Neural progenitor cell (in vitro differentiated cells): ENCODE data around the gene COMMD8. TPM values are rescaled to one million over a fixed set of nuclear protein-coding genes. Genes with fewer than 3 reads are reported as not detected.
"Not testable (repeated sequence)": the region's sequence is repeated elsewhere in the genome, so short reads cannot be mapped to it uniquely, and the experiment has no call there.

Source experiments
- DNase-seq: peaks from one replicate; pipeline ENCODE4 v3.0.0-alpha.2; 2016; ENCODE audit warnings: low spot score
- H2AFZ ChIP-seq: fragments of 200-600 bp; sonication (generic); replicated peaks from 2 replicates; pipeline ENCODE4 v1.6.1; 2016; ENCODE audit warnings: antibody characterized with exemption
- H3F3A ChIP-seq: fragments of 200-600 bp; sonication (generic); 2 replicates; pipeline ENCODE4 v1.6.1; 2016; ENCODE audit warnings: antibody characterized with exemption, low read depth
- H3K27ac ChIP-seq: fragments of 200-600 bp; sonication (generic); 2 replicates; pipeline ENCODE4 v1.5.1; 2016; ENCODE audit warnings: mild to moderate bottlenecking
- H3K27me3 ChIP-seq: fragments of 200-600 bp; sonication (generic); 2 replicates; pipeline ENCODE4 v1.6.1; 2016; ENCODE audit warnings: mild to moderate bottlenecking, moderate library complexity
- H3K36me3 ChIP-seq: fragments of 200-600 bp; sonication (generic); 2 replicates; pipeline ENCODE4 v1.5.1; 2016
- H3K4me1 ChIP-seq: fragments of 200-600 bp; sonication (generic); 2 replicates; pipeline ENCODE4 v1.6.1; 2016; ENCODE audit warnings: mixed run types
- H3K4me2 ChIP-seq: fragments of 200-600 bp; sonication (generic); 2 replicates; pipeline ENCODE4 v1.6.1; 2016
- H3K4me3 ChIP-seq: fragments of 200-600 bp; sonication (generic); 2 replicates; pipeline ENCODE4 v1.5.1; 2016
- H3K79me2 ChIP-seq: fragments of 200-600 bp; sonication (generic); 2 replicates; pipeline ENCODE4 v1.6.1; 2016; ENCODE audit warnings: low read depth
- H3K9ac ChIP-seq: fragments of 200-600 bp; sonication (generic); 2 replicates; pipeline ENCODE4 v1.6.1; 2016
- H3K9me3 ChIP-seq: fragments of 200-600 bp; sonication (generic); 2 replicates; pipeline ENCODE4 v1.5.1; 2016; ENCODE audit warnings: low read depth
- H4K20me1 ChIP-seq: fragments of 200-600 bp; sonication (generic); 2 replicates; pipeline ENCODE4 v1.6.1; 2016; ENCODE audit warnings: low read depth
- H3K27ac Mint-ChIP-seq: 3 replicates; pipeline ENCODE4 v1.8.0; 2021; ENCODE audit warnings: mixed read lengths
- H3K27me3 Mint-ChIP-seq: 2 replicates; pipeline ENCODE4 v1.8.0; 2022; ENCODE audit warnings: low read depth, mild to moderate bottlenecking, inconsistent platforms, moderate library complexity, mixed read lengths; ENCODE audit not compliant: insufficient read depth
- H3K36me3 Mint-ChIP-seq: 3 replicates; pipeline ENCODE4 v1.8.0; 2021; ENCODE audit warnings: mixed read lengths
- H3K4me1 Mint-ChIP-seq: 3 replicates; pipeline ENCODE4 v1.8.0; 2021; ENCODE audit warnings: mixed read lengths
- H3K4me3 Mint-ChIP-seq: 3 replicates; pipeline ENCODE4 v1.8.0; 2021; ENCODE audit warnings: mild to moderate bottlenecking, moderate library complexity, mixed read lengths
- H3K9me3 Mint-ChIP-seq: 3 replicates; pipeline ENCODE4 v1.8.0; 2020; ENCODE audit warnings: mixed read lengths
- EZH2 ChIP-seq: fragments of 200-600 bp; sonication (generic); IDR thresholded peaks from 2 replicates; pipeline ENCODE4 v1.6.1; 2017; ENCODE audit warnings: antibody characterized with exemption, mild to moderate bottlenecking, moderate library complexity
- EZH2phosphoT487 ChIP-seq: fragments of 200-600 bp; sonication (generic); IDR thresholded peaks from 2 replicates; pipeline ENCODE4 v1.6.1; 2017; ENCODE audit warnings: antibody characterized with exemption
- total RNA-seq: library from RNA; depleted of rRNA; stranded (reverse); fragments of >200 nt; gene quantifications from 2 replicates; pipeline ENCODE4 v1.2.3, GENCODE V29; 2015; ENCODE audit warnings: low replicate concordance
- TF ChIP-seq, protein P1 (sequence below): fragments of 200-600 bp; sonication (generic); IDR thresholded peaks from 2 replicates; pipeline ENCODE4 v1.5.1; 2017; ENCODE audit warnings: antibody characterized with exemption, mild to moderate bottlenecking

COMMD8 gene
- total RNA-seq, 1 donor from 2014 or later, result 46.1 TPM

DNA sequence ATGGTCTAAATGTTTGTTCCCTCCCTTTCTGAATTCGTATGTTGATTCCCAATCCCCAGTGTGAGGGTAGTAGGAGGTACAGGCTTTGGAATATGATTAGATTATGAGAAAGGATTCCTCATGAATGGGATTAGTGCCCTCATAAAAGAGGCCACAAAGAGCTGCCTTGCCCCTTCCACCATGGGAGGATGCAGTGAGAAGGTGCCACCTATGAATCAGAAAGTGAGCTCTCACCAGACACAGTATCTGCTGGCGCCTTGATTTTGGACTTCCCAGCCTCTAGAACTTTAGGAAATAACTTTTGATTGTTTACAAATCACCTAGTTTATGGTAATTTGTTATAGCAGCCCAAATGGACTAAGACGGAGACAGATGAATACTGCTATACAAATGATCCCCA, 25.2 kb upstream of the COMMD8 start:
- no peak overlapping the region for H2AFZ ChIP-seq
- no peak overlapping the region for H3K9ac ChIP-seq
- H3K27ac ChIP-seq, result no peak overlapping the region
- Mint-ChIP-seq H3K9me3 (peaks cover 5% of the 10 kb centered on the region), H3K27me3 (no peaks in the 10 kb centered on the region), H3K27ac (no peak overlapping the region), H3K4me3 (no peak overlapping the region), H3K36me3 (no peaks in the 10 kb centered on the region), H3K4me1 (peaks cover 14% of the 10 kb centered on the region)
- no peaks in the 10 kb centered on the region for H3K79me2 ChIP-seq
- DNase-seq, result no peak
- no peak overlapping the region for H3K4me3 ChIP-seq
- H3K4me1 ChIP-seq, result peaks cover 6% of the 10 kb centered on the region
- peaks cover 11% of the 10 kb centered on the region for H3K27me3 ChIP-seq
- no peaks in the 10 kb centered on the region for H3F3A ChIP-seq
- H3K9me3 ChIP-seq, result no peaks in the 10 kb centered on the region
- H3K36me3 ChIP-seq, result no peaks in the 10 kb centered on the region
- no peak overlapping the region for H3K4me2 ChIP-seq
- no peaks in the 10 kb centered on the region for H4K20me1 ChIP-seq
- TF ChIP-seq EZH2, result no peak
- TF ChIP-seq, protein P1, sequence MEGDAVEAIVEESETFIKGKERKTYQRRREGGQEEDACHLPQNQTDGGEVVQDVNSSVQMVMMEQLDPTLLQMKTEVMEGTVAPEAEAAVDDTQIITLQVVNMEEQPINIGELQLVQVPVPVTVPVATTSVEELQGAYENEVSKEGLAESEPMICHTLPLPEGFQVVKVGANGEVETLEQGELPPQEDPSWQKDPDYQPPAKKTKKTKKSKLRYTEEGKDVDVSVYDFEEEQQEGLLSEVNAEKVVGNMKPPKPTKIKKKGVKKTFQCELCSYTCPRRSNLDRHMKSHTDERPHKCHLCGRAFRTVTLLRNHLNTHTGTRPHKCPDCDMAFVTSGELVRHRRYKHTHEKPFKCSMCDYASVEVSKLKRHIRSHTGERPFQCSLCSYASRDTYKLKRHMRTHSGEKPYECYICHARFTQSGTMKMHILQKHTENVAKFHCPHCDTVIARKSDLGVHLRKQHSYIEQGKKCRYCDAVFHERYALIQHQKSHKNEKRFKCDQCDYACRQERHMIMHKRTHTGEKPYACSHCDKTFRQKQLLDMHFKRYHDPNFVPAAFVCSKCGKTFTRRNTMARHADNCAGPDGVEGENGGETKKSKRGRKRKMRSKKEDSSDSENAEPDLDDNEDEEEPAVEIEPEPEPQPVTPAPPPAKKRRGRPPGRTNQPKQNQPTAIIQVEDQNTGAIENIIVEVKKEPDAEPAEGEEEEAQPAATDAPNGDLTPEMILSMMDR, result no peak
- no peak for TF ChIP-seq EZH2phosphoT487

GRCh38 chr4:47486727-47487126, 23.2 kb upstream of the COMMD8 start:
- peaks cover 11% of the 10 kb centered on the region for H3K27me3 ChIP-seq
- not testable (repeated sequence) for H3K27me3 Mint-ChIP-seq, H2AFZ ChIP-seq, H4K20me1 ChIP-seq, H3K36me3 ChIP-seq, DNase-seq, H3K27ac Mint-ChIP-seq, H3F3A ChIP-seq, H3K9ac ChIP-seq, H3K9me3 Mint-ChIP-seq, H3K4me1 ChIP-seq, H3K4me1 Mint-ChIP-seq, H3K9me3 ChIP-seq, H3K79me2 ChIP-seq, H3K36me3 Mint-ChIP-seq, H3K27ac ChIP-seq
- H3K4me2 ChIP-seq, result peak overlapping the region; percentile 73
- H3K4me3 ChIP-seq, result peak overlapping the region; percentile 69
- H3K4me3 Mint-ChIP-seq, result peak overlapping the region; percentile 91

- H3K4me3 ChIP-seq, result peak overlapping the region; percentile 69
- H3K27me3 ChIP-seq, result peaks cover 11% of the 10 kb centered on the region
- H3K27me3 Mint-ChIP-seq, result no peaks in the 10 kb centered on the region
- no peaks in the 10 kb centered on the region for H3K79me2 ChIP-seq
- H3K4me3 Mint-ChIP-seq, result peak overlapping the region; percentile 91
- no peaks in the 10 kb centered on the region for H3K36me3 ChIP-seq
- no peak for TF ChIP-seq EZH2phosphoT487
- TF ChIP-seq, protein P1, result no peak
- TF ChIP-seq EZH2, result no peak
- no peaks in the 10 kb centered on the region for H4K20me1 ChIP-seq
- no peaks in the 10 kb centered on the region for H3K9me3 ChIP-seq
- H2AFZ ChIP-seq, result peak overlapping the region; percentile 80
- no peaks in the 10 kb centered on the region for H3K36me3 Mint-ChIP-seq
- peaks cover 5% of the 10 kb centered on the region for H3K9me3 Mint-ChIP-seq
- H3K27ac Mint-ChIP-seq, result no peak overlapping the region
- H3K27ac ChIP-seq, result no peak overlapping the region
- DNase-seq, result no peak
- peaks cover 6% of the 10 kb centered on the region for H3K4me1 ChIP-seq
- no peaks in the 10 kb centered on the region for H3F3A ChIP-seq
- H3K9ac ChIP-seq, result no peak overlapping the region
- peaks cover 8% of the 10 kb centered on the region for H3K4me1 Mint-ChIP-seq
- H3K4me2 ChIP-seq, result peak overlapping the region; percentile 73
These were observed 22.8 kb upstream of the COMMD8 start for GRCh38 chr4:47486231-47486673.

GRCh38 chr4:47485768-47486167, 22.3 kb upstream of the COMMD8 start:
- no peaks in the 10 kb centered on the region for H4K20me1 ChIP-seq
- H3K4me3 ChIP-seq, result peak overlapping the region; percentile 69
- Mint-ChIP-seq H3K9me3 (peaks cover 5% of the 10 kb centered on the region), H3K4me1 (peaks cover 8% of the 10 kb centered on the region), H3K27ac (no peak overlapping the region), H3K27me3 (no peaks in the 10 kb centered on the region), H3K4me3 (peak overlapping the region; percentile 91), H3K36me3 (no peaks in the 10 kb centered on the region)
- peak overlapping the region; percentile 80 for H2AFZ ChIP-seq
- H3K27me3 ChIP-seq, result peaks cover 11% of the 10 kb centered on the region
- H3F3A ChIP-seq, result no peaks in the 10 kb centered on the region
- H3K4me2 ChIP-seq, result peak overlapping the region; percentile 73
- TF ChIP-seq EZH2phosphoT487, result no peak
- TF ChIP-seq EZH2, result peak; percentile 3
- DNase-seq, result peak; percentile 3
- H3K27ac ChIP-seq, result no peak overlapping the region
- no peaks in the 10 kb centered on the region for H3K9me3 ChIP-seq
- no peaks in the 10 kb centered on the region for H3K36me3 ChIP-seq
- no peak overlapping the region for H3K9ac ChIP-seq
- H3K4me1 ChIP-seq, result peaks cover 6% of the 10 kb centered on the region
- H3K79me2 ChIP-seq, result no peaks in the 10 kb centered on the region
